ENCODE data around the gene SLC24A5.

The SLC24A5 gene

GRCh38 chr15:48105936-48106335, 14.9 kb upstream of the SLC24A5 start:
- H3K4me3 ChIP-seq (replicated peaks in 1 of 2; ENCODE audit: low read depth in 2 of 2, low read length in 2 of 2) = no peak overlapping the region
- no peak for DNase-seq (ENCODE audit: low read depth in 2 of 2)
- no peak for TF ChIP-seq CTCF (IDR thresholded peaks at IDR 0.05; ENCODE audit: low read depth, low read length)

GRCh38 chr15:48109212-48109611, 11.6 kb upstream of the SLC24A5 start:
- no peak overlapping the region for H3K4me3 ChIP-seq (replicated peaks in 1 of 2; ENCODE audit: low read depth in 2 of 2, low read length in 2 of 2)
- no peak for DNase-seq (ENCODE audit: low read depth in 2 of 2)
- TF ChIP-seq CTCF (IDR thresholded peaks at IDR 0.05; ENCODE audit: low read depth, low read length) = no peak

GRCh38 chr15:48109856-48110531, 10.8 kb upstream of the SLC24A5 start:
- no peak for TF ChIP-seq CTCF (IDR thresholded peaks at IDR 0.05; ENCODE audit: low read depth, low read length)
- no peak overlapping the region for H3K4me3 ChIP-seq (replicated peaks in 1 of 2; ENCODE audit: low read depth in 2 of 2, low read length in 2 of 2)
- no peak for DNase-seq (ENCODE audit: low read depth in 2 of 2)

GRCh38 chr15:48112242-48112641, 8.5 kb upstream of the SLC24A5 start:
- DNase-seq (ENCODE audit: low read depth in 2 of 2) = peak; percentile 32 to 46
- peak; percentile 55 for TF ChIP-seq CTCF (IDR thresholded peaks at IDR 0.05; ENCODE audit: low read depth, low read length)
- H3K4me3 ChIP-seq (replicated peaks in 1 of 2; ENCODE audit: low read depth in 2 of 2, low read length in 2 of 2) = no peak overlapping the region

GRCh38 chr15:48119277-48119676, 1.5 kb upstream of the SLC24A5 start:
- no peak for TF ChIP-seq CTCF (IDR thresholded peaks at IDR 0.05; ENCODE audit: low read depth, low read length)
- H3K4me3 ChIP-seq (replicated peaks in 1 of 2; ENCODE audit: low read depth in 2 of 2, low read length in 2 of 2) = no peak overlapping the region
- peak in 1 of 2 donors; percentile 8 for DNase-seq (ENCODE audit: low read depth in 2 of 2)

- no peak overlapping the region for H3K4me3 ChIP-seq (replicated peaks in 1 of 2; ENCODE audit: low read depth in 2 of 2, low read length in 2 of 2)
- TF ChIP-seq CTCF (IDR thresholded peaks at IDR 0.05; ENCODE audit: low read depth, low read length) = no peak
- no peak for DNase-seq (ENCODE audit: low read depth in 2 of 2)
Observed at GRCh38 chr15:48121849-48122248, 1.1 kb downstream of the SLC24A5 start.

Measured in cardiac fibroblast (primary cell).